IPS-15b (cell line): Measurements from ENCODE around the gene HM13.
"Not testable (repeated sequence)": the region's sequence is repeated elsewhere in the genome, so short reads cannot be mapped to it uniquely, and the experiment has no call there.

ENCODE experiments used
- H3K27me3 ChIP-seq: one replicate; pipeline ENCODE4 v1.6.1; 2013; ENCODE audit warnings: low read length; ENCODE audit not compliant: control insufficient read depth, insufficient read depth
- H3K36me3 ChIP-seq: one replicate; pipeline ENCODE4 v1.6.1; 2013; ENCODE audit warnings: low read length; ENCODE audit not compliant: control insufficient read depth, insufficient read depth
- H3K4me1 ChIP-seq: one replicate; pipeline ENCODE4 v1.6.1; 2013; ENCODE audit warnings: mild to moderate bottlenecking, low read length; ENCODE audit not compliant: control insufficient read depth, insufficient read depth
- H3K4me3 ChIP-seq: one replicate; pipeline ENCODE4 v1.5.1; 2013; ENCODE audit warnings: low read depth, low read length
- H3K9ac ChIP-seq: one replicate; pipeline ENCODE4 v1.6.1; 2013; ENCODE audit warnings: low read depth, mild to moderate bottlenecking, low read length
- H3K9me3 ChIP-seq: one replicate; pipeline ENCODE4 v1.6.1; 2013; ENCODE audit warnings: mild to moderate bottlenecking, low read length; ENCODE audit not compliant: control insufficient read depth, insufficient read depth

HM13 gene

DNA sequence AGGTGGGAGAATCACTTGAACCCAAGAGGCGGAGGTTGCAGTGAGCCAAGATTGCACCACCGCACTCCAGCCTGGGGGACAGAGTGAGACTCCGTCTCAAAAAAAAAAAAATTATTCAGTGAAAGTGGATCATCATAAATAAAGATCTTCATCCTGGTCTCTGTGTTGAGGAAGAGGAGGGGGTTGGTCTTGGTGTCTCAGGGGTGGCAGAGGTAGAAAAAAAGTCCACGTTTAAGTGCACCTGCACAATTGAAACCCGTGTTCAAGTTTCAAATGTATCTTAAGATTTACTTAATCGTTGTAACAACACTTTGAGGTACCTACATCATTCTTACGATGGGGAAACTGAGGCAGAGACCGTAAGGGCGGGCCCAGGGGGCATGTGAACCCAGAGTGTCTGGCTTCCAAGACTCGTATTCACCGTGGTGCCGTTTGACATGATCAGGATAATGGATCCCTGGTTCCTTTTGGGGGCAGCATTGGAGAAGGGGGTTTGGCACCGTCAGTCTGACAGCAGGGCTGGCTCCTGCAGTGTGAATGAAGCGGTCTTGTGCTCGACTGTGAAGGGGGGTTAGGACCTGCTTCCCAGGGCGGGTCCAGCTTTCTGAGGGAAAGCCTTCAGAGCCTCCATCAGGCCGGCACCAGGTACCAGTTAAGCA, 57.9 kb downstream of the HM13 start:
- Histone ChIP-seq H3K4me3 (peak overlapping the region; percentile 57), H3K27me3 (no peaks in the 10 kb centered on the region), H3K9ac (peak overlapping the region; percentile 63), H3K9me3 (no peaks in the 10 kb centered on the region), H3K4me1 (peaks cover 20% of the 10 kb centered on the region), H3K36me3 (peaks cover 11% of the 10 kb centered on the region)

DNA sequence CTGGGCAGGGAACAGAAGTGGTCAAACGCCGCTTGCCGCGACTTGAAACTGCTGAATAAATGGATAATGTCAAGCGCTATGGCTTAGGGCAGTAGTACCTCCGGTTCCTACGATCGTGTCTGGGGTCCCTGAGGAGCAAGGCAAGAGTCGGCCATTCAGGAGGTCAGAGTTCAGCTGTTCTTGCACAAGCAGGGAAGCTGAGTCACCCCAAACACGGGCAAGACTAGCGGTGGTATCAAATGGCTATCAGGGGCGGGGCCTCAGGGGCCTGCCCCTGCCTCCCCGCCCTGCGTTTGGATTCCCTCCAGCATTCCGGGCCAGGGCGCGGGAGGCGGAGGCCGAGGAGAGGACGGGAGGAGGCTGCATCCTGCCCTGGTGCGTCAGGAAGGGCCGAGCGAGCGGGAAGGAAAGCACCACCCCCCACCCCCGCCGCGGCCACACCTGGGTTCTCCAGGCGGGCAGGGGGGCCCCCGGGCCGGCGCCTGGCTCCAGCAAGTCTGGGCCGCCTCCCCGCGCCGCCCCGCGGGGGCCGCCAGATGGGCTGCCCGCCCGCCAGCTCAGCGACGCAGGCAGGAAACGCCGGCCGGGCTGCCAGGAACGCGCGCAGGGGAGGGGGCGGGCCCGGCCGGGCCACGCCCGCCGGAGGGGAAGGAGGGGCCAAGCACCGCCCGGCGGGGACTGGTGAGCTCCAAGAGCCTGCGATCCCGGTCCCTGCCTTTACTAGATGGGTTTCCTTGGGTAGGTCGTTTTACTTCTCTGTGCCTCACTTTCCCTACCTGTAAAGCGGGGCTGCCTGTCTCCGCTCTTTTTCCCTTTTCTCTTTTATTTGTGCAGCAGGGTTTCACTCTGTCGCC, 58.7 kb downstream of the HM13 start:
- Histone ChIP-seq H3K4me1 (peaks cover 21% of the 10 kb centered on the region), H3K27me3 (no peaks in the 10 kb centered on the region), H3K9ac (peak overlapping the region; percentile 63), H3K9me3 (no peaks in the 10 kb centered on the region), H3K36me3 (peaks cover 7% of the 10 kb centered on the region), H3K4me3 (peak overlapping the region; percentile 78)

DNA sequence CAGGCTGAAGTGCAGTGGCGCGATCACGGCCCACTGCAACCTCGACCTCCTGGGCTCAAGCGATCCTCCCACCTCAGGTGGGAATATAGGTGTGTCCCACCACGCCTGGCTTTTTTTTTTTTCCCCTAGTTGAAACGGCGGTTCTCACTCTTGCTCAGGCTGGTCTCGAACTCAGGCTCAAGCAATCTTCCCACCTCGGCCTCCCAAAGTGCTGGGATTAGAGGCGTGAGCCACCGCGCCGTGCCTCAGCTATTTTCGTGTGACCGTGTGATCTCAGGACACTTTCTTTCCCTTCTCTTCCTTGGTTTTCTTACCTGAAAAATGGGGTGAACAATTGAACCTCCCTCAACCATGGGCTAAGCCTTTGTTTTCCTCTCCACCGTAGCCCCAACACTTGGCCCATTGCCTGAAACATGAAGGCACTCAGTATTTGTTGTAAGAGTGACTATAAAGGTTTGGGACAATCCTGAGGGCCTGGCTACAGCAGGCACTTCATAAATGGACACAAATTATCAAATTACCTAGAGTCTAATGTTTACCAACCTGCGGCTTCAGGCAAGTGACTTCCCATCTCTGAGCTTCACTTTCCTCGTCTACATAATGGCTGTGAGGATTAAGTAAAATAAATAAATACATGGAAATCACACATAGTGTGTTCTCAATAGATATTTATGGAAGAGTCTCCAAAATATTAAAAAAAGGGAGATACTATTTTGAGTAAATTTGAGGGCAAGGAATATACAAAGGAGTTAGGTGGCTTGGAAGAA, 59.5 kb downstream of the HM13 start:
- Histone ChIP-seq H3K9ac (peak overlapping the region; percentile 39), H3K36me3 (peaks cover 7% of the 10 kb centered on the region), H3K4me1 (peaks cover 18% of the 10 kb centered on the region), H3K9me3 (no peaks in the 10 kb centered on the region), H3K4me3 (peak overlapping the region; percentile 78), H3K27me3 (no peaks in the 10 kb centered on the region)

DNA sequence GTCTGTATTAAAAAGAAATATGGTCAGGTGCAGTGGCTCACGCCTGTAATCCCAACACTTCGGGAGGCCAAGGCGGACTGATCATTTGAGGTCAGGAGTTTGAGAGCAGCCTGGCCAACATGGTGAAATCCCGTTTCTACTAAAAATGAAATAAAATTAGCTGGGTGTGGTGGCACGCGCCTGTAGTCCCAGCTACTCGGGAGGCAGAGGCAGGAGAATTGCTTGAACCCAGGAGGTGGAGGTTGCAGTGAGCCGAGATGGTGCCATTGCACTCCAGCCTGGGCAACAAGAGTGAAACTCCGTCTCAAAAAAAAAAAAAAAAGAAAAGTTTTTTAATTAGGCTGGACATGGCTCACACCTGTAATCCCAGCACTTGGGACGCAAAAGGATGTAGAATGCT, 60.7 kb downstream of the HM13 start:
- H3K4me3 ChIP-seq, H3K9me3 ChIP-seq, H3K36me3 ChIP-seq, H3K9ac ChIP-seq, H3K27me3 ChIP-seq: not testable (repeated sequence)
- H3K4me1 ChIP-seq, result peaks cover 17% of the 10 kb centered on the region

DNA sequence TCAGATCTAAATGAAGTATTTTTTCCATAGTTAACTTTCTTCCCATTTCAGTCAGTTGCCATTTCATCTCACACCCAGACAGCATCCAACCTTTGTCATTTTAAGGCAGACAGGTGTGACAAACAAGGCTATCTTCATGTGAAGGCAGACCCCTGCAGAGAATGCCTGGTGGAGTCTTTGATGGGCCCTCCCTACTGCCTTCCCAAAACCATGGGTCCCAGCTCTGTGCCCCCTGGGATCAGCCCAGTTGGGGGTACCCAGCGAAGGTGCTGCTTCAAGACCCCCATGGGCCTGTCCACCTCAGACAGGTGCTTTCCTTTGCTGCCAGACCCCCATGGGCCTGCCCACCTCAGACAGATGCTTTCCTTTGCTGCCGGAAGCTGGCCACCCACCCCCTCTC, 62.5 kb downstream of the HM13 start:
- no peak overlapping the region for H3K9ac ChIP-seq
- no peaks in the 10 kb centered on the region for H3K9me3 ChIP-seq
- H3K27me3 ChIP-seq, result no peaks in the 10 kb centered on the region
- H3K4me1 ChIP-seq, result peaks cover 21% of the 10 kb centered on the region
- no peaks in the 10 kb centered on the region for H3K36me3 ChIP-seq
- H3K4me3 ChIP-seq, result no peak overlapping the region

DNA sequence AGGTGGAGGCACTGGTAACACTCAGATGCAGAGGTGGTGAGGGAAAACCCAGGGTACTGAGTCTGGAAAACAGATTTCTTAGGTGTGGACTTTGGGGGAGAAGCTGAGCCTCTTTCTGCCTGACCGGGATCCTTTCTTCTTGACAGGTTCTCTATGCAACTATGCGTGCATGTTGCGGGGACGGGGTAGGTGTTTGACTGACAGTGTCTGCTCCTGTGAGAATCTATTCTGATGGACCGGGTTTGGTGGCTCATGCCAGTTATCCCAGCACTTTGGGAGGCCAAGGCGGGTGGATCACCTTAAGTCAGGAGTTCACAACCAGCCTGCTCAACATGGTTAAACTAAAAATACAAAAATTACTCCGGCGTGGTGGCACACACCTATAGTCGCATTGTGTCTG, 63.0 kb downstream of the HM13 start:
- Histone ChIP-seq H3K27me3 (no peaks in the 10 kb centered on the region), H3K9ac (no peak overlapping the region), H3K4me1 (peaks cover 20% of the 10 kb centered on the region), H3K4me3 (no peak overlapping the region), H3K36me3 (no peaks in the 10 kb centered on the region), H3K9me3 (no peaks in the 10 kb centered on the region)

DNA sequence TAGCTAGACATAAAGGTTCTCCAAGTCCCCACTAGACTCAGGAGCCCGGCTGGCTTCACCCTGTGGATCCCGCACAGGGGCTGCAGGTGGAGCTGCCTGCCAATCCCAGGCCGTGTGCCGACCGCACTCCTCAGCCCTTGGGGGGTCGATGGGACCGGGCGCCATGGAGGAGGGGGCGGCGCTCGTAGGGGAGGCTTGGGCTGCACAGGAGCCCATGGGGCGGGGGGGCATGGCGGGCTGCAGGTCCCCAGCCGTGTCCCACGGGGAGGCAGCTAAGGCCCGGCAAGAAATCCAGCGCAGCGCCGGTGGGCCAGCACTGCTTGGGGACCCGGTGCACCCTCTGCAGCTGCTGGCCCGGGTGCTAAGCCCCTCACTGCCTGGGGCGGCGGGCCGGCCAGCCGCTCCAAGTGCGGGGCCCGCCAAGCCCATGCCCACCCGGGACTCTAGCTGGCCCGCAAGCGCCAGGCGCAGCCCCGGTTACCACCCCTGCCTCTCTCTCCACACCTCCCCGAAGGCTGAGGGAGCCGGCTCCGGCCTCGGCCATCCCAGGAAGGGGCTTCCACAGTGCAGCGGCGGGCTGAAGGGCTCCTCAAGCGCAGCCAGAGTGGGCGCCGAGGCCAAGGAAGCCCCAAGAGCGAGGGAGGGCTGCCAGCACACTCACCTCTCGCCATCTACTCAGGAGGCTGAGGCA, 64.4 kb downstream of the HM13 start:
- no peaks in the 10 kb centered on the region for H3K27me3 ChIP-seq
- no peak overlapping the region for H3K4me3 ChIP-seq
- no peaks in the 10 kb centered on the region for H3K36me3 ChIP-seq
- no peak overlapping the region for H3K9ac ChIP-seq
- H3K9me3 ChIP-seq, result no peaks in the 10 kb centered on the region
- peaks cover 16% of the 10 kb centered on the region for H3K4me1 ChIP-seq

DNA sequence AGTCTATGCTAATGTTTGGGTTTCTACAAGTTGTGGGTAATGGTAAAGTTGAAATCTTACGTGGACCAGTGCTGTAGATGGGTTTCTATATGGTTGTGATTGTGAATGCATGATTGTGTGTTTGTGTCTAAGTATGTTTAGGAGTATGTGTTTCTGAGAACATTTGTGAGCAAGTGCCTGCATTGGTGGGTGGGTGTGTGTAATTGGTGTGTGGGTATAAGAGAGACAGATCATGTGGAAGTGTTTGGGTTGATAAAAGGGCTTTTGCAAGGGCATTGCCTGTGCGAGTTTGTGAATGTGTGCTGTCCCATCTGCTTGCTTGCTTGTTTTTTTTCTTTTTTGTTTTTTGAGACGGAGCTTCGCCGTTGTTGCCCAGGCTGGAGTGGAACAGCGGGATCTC, 65.0 kb downstream of the HM13 start:
- H3K27me3 ChIP-seq, result no peaks in the 10 kb centered on the region
- H3K36me3 ChIP-seq, result no peaks in the 10 kb centered on the region
- H3K4me1 ChIP-seq, result peaks cover 18% of the 10 kb centered on the region
- no peak overlapping the region for H3K9ac ChIP-seq
- H3K4me3 ChIP-seq, result no peak overlapping the region
- H3K9me3 ChIP-seq, result no peaks in the 10 kb centered on the region

DNA sequence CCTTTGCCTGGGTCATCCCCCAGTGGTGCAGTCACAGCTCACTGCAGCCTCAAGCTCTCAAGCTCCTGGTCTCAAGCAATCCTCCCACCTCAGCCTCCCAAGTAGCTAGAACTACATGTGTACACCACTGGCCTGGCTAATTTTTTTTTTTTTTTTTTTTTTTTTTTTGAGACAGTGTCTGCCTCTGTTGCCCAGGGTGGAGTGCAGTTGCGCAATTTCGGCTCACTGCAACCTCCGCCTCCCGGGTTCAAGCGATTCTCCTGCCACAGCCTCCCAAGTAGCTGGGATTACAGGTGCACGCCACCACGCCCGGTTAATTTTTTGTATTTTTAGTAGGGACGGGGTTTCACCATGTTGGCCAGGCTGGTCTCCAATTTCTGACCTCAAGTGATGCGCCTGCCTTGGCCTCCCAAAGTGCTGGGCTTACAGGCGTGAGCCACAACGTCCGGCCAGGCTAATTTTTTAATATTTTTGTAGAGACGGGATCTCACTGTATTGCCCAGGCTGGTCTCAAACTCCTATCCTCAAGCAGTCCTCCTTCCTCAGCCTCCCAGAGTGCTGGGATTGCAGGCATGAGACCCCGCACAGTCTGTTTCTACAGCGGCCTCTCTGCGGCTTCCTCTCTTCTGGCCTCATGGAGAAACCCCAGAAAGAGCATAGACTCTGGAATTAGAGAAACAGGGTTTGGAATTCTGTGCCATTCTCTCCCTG, 65.9 kb downstream of the HM13 start:
- H3K9ac ChIP-seq, H3K4me3 ChIP-seq, H3K27me3 ChIP-seq, H3K36me3 ChIP-seq, H3K9me3 ChIP-seq: not testable (repeated sequence)
- H3K4me1 ChIP-seq, result peaks cover 18% of the 10 kb centered on the region

DNA sequence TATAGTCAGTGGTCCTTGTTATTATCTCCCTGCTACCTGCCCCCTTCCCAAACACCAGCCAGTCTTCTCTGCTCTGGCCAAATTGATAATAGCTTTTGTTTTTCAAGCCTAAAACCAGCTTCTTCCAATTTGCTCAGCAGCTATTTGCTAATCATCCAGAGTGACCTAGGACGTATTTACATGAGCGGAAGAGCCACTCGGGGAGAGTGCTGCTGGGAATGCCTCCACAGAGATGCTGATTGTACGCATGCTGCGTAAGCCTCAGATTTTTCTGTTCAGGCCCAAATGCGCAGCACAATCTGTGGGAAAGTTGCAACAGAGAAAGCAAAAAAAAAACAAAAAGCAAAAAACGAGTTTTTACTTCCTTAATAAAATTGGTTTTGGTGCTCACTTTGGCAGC, 66.5 kb downstream of the HM13 start:
- Histone ChIP-seq H3K4me3 (no peak overlapping the region), H3K4me1 (peaks cover 18% of the 10 kb centered on the region), H3K9me3 (no peaks in the 10 kb centered on the region), H3K27me3 (no peaks in the 10 kb centered on the region), H3K9ac (no peak overlapping the region), H3K36me3 (no peaks in the 10 kb centered on the region)

DNA sequence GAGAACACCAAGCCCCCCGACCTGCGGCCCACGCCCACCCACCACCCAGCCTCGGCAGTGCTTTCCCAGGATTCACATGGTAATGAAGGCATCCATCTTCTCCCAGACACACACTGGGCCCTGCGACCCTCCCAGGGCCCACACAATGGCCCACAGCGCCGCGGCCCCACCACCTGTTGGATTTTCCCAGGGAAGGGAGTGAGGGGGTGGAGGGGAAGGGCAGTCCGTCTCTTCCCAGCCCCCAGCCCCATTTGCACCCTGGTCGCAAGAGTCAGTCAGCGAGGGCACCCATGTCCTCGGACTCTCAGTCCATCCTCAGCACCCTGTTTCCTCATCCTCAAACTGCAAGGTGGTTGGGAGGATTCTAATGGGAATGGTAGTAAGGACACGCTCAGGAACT, 67.1 kb downstream of the HM13 start:
- Histone ChIP-seq H3K9me3 (no peaks in the 10 kb centered on the region), H3K27me3 (no peaks in the 10 kb centered on the region), H3K9ac (no peak overlapping the region), H3K4me3 (no peak overlapping the region), H3K36me3 (no peaks in the 10 kb centered on the region), H3K4me1 (peaks cover 19% of the 10 kb centered on the region)
